Measurements from ENCODE around the gene SHISA9. TPM values are rescaled to one million over a fixed set of nuclear protein-coding genes. Genes with fewer than 3 reads are reported as not detected.

SHISA9 gene
- total and polyA plus RNA-seq, 8 donors: 0.03 to 0.21 (median 0.10) TPM; not detected in 2

DNA sequence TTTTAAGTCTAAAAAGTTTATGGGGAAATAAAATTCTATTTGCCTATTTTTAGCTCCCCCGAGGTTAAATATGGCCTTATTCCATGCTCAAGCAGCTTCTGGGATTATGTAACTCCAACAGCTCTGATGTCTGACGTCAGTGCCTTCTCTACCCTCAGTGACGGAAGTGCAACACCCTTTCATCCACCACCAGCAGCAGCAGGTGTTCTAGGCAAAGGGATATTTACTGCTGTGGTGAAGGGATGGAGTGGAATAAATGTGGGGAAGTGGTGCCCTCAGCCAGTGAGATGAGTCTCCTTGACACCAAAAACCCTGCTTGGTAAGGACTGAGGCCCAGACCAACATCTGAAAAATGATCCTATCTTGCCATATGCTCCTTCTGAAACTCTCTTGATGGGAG lies 247.4 kb downstream of the SHISA9 start:
- DNase-seq: no peak
- no peaks in the 10 kb centered on the region for H3K4me1 ChIP-seq
- H3K27me3 ChIP-seq: no peaks in the 10 kb centered on the region
- intact Hi-C loops (cut with DNase I): no loop called here
- H3K9me3 ChIP-seq: no peaks in the 10 kb centered on the region
- ATAC-seq: no peak
- no peak overlapping the region for H3K4me3 ChIP-seq
- no peaks in the 10 kb centered on the region for H3K36me3 ChIP-seq
- H3K27ac ChIP-seq: no peak overlapping the region
- TF ChIP-seq, protein P1, sequence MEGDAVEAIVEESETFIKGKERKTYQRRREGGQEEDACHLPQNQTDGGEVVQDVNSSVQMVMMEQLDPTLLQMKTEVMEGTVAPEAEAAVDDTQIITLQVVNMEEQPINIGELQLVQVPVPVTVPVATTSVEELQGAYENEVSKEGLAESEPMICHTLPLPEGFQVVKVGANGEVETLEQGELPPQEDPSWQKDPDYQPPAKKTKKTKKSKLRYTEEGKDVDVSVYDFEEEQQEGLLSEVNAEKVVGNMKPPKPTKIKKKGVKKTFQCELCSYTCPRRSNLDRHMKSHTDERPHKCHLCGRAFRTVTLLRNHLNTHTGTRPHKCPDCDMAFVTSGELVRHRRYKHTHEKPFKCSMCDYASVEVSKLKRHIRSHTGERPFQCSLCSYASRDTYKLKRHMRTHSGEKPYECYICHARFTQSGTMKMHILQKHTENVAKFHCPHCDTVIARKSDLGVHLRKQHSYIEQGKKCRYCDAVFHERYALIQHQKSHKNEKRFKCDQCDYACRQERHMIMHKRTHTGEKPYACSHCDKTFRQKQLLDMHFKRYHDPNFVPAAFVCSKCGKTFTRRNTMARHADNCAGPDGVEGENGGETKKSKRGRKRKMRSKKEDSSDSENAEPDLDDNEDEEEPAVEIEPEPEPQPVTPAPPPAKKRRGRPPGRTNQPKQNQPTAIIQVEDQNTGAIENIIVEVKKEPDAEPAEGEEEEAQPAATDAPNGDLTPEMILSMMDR (IDR thresholded peaks at IDR 0.05): no peak

GRCh38 chr16:13150181-13150885 lies 248.9 kb downstream of the SHISA9 start:
- ATAC-seq: no peak
- H3K27ac ChIP-seq: no peak overlapping the region
- intact Hi-C loops (cut with DNase I): no loop called here
- H3K4me3 ChIP-seq: no peak overlapping the region
- no peaks in the 10 kb centered on the region for H3K27me3 ChIP-seq
- H3K36me3 ChIP-seq: no peaks in the 10 kb centered on the region
- H3K9me3 ChIP-seq: no peaks in the 10 kb centered on the region
- no peaks in the 10 kb centered on the region for H3K4me1 ChIP-seq
- TF ChIP-seq, protein P1 (IDR thresholded peaks at IDR 0.05): no peak
- DNase-seq: no peak

DNA sequence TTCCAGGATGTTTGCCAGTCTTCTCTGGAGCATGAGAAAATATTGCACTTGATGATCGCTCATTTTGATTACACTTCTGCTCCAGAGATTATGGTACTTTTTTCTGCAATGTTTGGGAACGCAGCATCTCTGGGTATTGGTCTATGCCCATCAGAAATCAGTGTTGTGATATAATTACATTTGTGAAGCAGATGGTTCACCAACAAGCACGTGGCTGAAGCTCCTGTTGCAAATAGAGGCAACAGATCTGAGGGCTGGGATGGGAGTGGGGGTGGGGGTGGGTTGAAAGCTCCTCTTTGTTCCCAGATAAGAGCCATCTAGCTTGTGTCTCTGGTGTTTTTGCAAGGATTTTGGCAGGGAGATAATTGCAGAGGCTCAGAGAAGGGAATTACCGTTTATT lies 252.3 kb downstream of the SHISA9 start:
- intact Hi-C loops (cut with DNase I): no loop called here
- Histone ChIP-seq H3K27ac (no peak overlapping the region), H3K27me3 (no peaks in the 10 kb centered on the region), H3K9me3 (peaks cover 0 to 2% of the 10 kb centered on the region in 2 donors), H3K4me3 (no peak overlapping the region), H3K4me1 (no peaks in the 10 kb centered on the region), H3K36me3 (no peaks in the 10 kb centered on the region)
- DNase-seq (no peak), ATAC-seq (no peak)
- TF ChIP-seq, protein P1 (IDR thresholded peaks at IDR 0.05): no peak

GRCh38 chr16:13154799-13155198 lies 253.4 kb downstream of the SHISA9 start:
- Histone ChIP-seq H3K27ac (no peak overlapping the region), H3K4me1 (no peaks in the 10 kb centered on the region), H3K9me3 (peaks cover 0 to 2% of the 10 kb centered on the region in 2 donors), H3K36me3 (no peaks in the 10 kb centered on the region), H3K4me3 (no peak overlapping the region), H3K27me3 (no peaks in the 10 kb centered on the region)
- ATAC-seq (no peak), DNase-seq (no peak)
- intact Hi-C loops (cut with DNase I): no loop called here
- TF ChIP-seq, protein P1 (IDR thresholded peaks at IDR 0.05): no peak

DNA sequence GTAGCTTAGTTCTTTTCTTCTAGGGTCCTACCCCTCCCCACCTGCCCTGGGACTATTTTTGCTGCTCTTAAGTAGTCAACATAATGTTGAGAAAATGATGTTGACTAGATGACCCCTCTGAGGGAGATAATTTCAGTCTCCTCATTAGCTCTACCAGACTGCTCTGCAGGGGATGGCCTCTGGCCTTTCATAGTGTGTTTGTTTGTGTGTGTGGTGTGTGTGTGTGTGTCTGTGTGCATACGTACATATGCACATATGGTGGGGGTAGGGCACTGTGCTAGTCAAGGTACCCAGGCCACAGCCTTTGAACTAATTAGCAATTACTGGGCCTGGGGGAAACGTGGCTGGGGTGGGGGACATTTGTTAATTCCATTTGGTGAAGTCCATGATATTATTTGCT lies 254.0 kb downstream of the SHISA9 start:
- Histone ChIP-seq H3K36me3 (no peaks in the 10 kb centered on the region), H3K27ac (no peak overlapping the region), H3K4me3 (no peak overlapping the region), H3K27me3 (no peaks in the 10 kb centered on the region), H3K4me1 (no peaks in the 10 kb centered on the region), H3K9me3 (peaks cover 0 to 2% of the 10 kb centered on the region in 2 donors)
- no peak for ATAC-seq
- intact Hi-C loops (cut with DNase I): no loop called here
- TF ChIP-seq, protein P1 (IDR thresholded peaks at IDR 0.05): no peak
- no peak for DNase-seq

Data from left lung (tissue), 10 donors.